HG03060 (cell line): ENCODE measurements around the gene ACSBG1.

Source experiments
- ATAC-seq: cut with Tn5 transposase; IDR thresholded peaks from one replicate; pipeline ENCODE4 v1.9.1; 2021; ENCODE audit warnings: low read depth, moderate number of reproducible peaks; ENCODE audit not compliant: unreplicated experiment

The ACSBG1 gene

GRCh38 chr15:78205856-78206255, 28.5 kb downstream of the ACSBG1 start:
- ATAC-seq = no peak

- ATAC-seq = no peak
Observed at GRCh38 chr15:78205337-78205736, 29.0 kb downstream of the ACSBG1 start.

- no peak for ATAC-seq
Observed at GRCh38 chr15:78204351-78205309, 29.7 kb downstream of the ACSBG1 start.

- no peak for ATAC-seq
Observed at GRCh38 chr15:78203346-78204225, 30.8 kb downstream of the ACSBG1 start.

- ATAC-seq = no peak
Observed at GRCh38 chr15:78201281-78202190, 32.8 kb downstream of the ACSBG1 start.

- no peak for ATAC-seq
Observed at GRCh38 chr15:78200276-78200930, 34.0 kb downstream of the ACSBG1 start.

- no peak for ATAC-seq
Observed at GRCh38 chr15:78197632-78198031, 36.7 kb downstream of the ACSBG1 start.

GRCh38 chr15:78195735-78196201, 38.6 kb downstream of the ACSBG1 start:
- no peak for ATAC-seq

GRCh38 chr15:78194568-78194925, 39.8 kb downstream of the ACSBG1 start:
- ATAC-seq = no peak

GRCh38 chr15:78193731-78194567, 40.4 kb downstream of the ACSBG1 start:
- ATAC-seq = no peak

GRCh38 chr15:78192826-78193594, 41.4 kb downstream of the ACSBG1 start:
- ATAC-seq = no peak

- ATAC-seq = no peak
Observed at GRCh38 chr15:78182821-78183220, 51.5 kb downstream of the ACSBG1 start.

GRCh38 chr15:78182336-78182700, 52.0 kb downstream of the ACSBG1 start:
- ATAC-seq = no peak

- ATAC-seq = no peak
Observed at GRCh38 chr15:78179906-78180305, 54.5 kb downstream of the ACSBG1 start.

- ATAC-seq = no peak
Observed at GRCh38 chr15:78179286-78179840, 55.0 kb downstream of the ACSBG1 start.

GRCh38 chr15:78178064-78178463, 56.3 kb downstream of the ACSBG1 start:
- no peak for ATAC-seq

GRCh38 chr15:78177447-78177873, 56.9 kb downstream of the ACSBG1 start:
- ATAC-seq = no peak

- ATAC-seq = no peak
Observed at GRCh38 chr15:78175330-78175729, 59.0 kb downstream of the ACSBG1 start.
